ENCODE results near the gene NBAS. TPM values are rescaled to one million over a fixed set of nuclear protein-coding genes. Genes with fewer than 3 reads are reported as not detected.
"Not testable (repeated sequence)": the region's sequence is repeated elsewhere in the genome, so short reads cannot be mapped to it uniquely, and the experiment has no call there.

Gene NBAS
- total RNA-seq, 1 donor from 2014 or later, result 60.2 TPM

DNA sequence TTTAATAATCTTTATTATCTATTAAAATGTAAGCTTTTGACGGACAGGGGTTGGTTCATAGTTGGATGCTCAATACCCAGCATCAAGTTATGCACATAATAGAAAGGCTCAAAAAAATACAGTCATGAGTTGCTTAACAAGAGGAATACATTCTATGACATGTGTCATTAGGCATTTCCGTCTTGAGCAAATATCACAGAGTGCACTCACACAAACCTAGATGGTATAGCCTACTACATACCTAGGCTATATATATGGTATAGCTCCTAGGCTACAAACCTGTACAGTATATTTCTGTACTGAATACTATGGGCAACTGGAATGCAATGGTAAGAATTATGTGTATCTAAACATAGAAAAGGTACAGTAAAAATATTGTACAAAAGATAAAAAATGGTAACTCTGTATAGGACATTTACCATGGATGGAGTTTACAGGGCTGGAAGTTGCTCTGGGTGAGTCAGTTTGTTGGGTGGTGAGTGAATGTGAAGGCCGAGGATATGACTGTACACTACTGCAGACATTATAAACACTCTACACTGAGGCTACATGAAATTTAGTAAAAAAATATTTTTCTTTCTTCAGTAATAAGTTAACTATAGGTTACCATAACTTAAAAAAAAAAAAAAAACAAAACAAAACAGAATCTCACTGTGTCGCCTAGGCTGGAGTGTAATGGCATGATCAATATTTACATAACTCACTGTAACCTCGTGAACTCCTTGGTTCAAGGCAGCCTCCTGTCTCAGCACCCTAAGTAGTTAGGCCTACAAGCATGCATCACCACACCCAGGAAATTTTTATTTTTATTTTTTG lies 201.2 kb downstream of the NBAS start:
- intact Hi-C loops (cut with DNase I), result no loop called here
- ATAC-seq (no peak), DNase-seq (ENCODE audit: missing footprints) (no peak)

DNA sequence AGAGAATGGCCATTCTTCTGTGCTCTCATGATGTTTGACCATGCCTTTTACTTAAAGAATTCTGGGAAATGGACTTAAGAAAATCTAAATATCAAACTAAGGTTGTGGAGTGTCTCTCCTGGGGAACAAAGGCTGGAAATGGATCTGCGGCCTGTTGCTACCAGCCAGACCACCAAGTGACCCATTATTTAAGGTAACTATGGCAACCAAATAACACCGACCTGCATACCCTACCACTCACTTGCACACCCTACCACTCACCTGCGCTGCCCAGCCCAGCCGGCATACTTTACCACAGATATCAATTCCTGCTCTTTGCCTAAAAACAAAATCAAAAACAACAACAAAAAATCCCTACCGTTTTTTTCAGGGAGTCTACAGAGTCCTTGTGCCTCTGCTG lies 203.2 kb downstream of the NBAS start:
- DNase-seq (ENCODE audit: missing footprints) (no peak), ATAC-seq (no peak)
- intact Hi-C loops (cut with DNase I), result no loop called here

DNA sequence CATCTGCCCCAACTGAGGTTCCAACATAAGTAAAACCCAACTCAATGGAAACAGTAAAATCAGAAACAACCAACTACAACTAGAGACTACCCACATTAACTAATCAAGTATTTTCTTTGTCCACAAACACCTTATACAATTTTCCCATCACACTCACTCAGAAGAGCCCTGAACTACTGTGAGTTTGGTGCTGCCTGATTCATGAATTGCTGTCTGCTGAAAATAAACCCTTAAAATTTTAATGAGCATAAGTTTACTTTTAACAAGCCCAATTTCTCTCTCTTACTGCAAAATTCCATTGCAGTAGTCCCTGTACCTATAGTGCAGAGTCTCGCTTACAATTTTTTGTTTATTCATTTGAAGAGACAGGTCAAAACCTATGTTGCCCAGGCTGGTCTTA lies 203.9 kb downstream of the NBAS start:
- no peak for DNase-seq (ENCODE audit: missing footprints)
- no peak for ATAC-seq
- intact Hi-C loops (cut with DNase I), result no loop called here

DNA sequence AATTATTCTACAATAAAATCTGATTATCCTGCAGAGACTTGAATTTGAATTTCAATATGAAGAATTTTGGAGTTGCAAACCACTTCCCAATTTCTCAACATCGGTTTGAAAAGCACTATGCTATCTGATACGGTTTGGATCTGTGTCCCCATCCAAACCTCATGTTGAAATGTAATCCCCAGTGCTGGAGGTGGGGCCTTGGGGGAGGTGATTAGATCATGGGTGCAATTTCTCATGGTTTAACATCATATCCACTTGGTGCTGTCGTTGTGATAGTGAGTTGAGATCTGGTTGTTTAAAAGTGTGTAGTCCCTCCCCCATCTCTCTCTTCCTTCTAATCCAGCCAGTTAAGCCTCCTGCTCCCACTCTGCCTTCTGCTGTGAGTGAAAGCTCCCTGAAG lies 205.7 kb downstream of the NBAS start:
- DNase-seq (ENCODE audit: missing footprints) (no peak), ATAC-seq (no peak)
- intact Hi-C loops (cut with DNase I), result no loop called here

DNA sequence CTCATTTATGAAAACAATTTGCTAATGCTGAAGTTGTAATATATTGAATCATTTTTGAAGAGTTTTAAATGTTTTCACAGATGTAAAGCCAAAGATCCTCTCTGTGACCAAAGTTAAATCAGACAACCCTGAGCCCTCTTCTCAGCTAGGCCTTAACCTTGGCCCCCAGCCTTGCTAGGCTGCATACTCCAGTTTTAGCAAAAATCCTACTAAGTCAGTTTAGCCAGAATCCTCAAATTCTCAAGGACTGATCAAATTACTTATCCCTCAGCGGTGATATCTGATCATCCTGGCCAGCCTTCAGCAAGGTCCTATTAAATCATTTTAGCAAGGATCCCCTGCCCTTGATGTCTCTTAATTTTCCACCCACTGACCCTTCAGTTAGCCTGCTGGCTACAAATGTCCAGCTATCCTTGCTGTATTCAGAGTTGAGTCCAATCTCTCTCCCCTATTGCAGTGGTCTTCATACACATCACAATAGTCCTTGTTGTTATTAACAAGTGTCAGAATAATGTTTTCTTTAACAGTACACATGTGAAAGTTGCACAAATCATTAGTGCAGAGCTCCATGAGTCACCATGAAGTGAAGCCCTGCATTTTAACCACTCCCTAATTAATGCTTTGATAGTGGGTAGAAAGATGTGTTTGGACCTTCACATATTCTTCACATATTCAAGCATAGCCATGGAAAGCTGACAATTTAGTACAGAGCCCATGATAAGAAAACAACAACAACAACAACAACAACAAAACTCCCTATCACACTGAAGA lies 206.4 kb downstream of the NBAS start:
- ATAC-seq, result no peak

DNA sequence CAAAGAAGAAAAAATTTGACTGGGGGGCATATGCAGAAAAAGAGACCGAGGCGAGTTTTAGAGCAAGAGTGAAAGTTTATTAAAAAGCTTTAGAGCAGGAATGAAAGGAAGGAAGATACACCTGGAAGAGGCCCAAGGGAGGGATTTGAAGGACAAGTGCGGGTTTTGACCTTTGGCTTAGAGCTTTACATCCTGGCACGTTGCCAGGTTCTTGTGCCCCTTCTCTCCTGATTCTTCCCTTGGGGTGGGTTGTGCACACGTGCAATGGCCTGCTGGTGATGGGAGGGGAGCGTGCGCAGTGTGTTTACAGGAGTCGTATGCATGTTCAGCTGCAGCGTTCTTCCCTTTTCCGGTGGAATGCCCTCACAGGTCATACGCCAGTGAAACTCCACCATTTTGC lies 208.8 kb downstream of the NBAS start:
- ATAC-seq (no peak), DNase-seq (ENCODE audit: missing footprints) (no peak)
- intact Hi-C loops (cut with DNase I), result no loop called here

More for the DNA sequence above, 206.4 kb downstream of the NBAS start:
- no peak for DNase-seq (ENCODE audit: missing footprints)
- intact Hi-C loops (cut with DNase I), result no loop called here

DNA sequence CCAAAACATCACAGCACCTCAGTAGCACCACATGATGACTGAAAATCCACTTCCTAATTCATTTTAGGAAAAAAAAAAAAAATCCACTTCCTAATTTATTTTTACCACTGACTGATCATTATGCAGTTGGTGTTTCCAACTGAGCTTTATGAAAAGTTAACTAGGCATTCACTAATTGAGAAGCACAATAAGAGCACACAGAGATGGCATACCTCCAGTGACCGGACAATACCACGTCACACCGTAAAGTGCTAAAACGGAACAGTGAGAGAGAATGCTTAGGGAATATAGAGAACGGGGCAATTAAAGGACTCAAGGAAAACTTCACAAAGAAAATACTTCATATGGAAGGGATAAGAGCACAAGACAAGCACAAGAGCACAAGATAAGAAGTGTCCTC lies 212.5 kb downstream of the NBAS start:
- intact Hi-C loops (cut with DNase I), result no loop called here
- no peak for ATAC-seq

DNA sequence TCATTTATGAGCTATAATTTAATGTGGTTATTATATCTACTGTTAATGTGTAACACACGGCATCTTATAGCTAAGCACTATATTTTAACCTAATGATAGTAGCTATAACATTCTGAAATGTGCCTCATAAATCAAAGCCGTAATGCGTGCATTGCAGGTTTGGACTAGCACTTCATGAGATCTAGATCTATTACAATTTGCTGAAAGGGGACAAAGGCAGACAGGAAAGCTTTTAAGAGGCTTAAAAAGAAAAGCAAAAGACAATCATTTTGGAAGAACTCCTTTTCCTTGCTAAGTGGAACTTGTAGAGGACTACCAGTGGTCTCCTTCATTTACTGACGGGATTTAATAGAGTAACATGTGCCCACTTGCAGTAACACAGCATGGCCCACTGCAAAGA lies 213.1 kb downstream of the NBAS start:
- ATAC-seq (no peak), DNase-seq (ENCODE audit: missing footprints) (no peak)
- intact Hi-C loops (cut with DNase I), result no loop called here

More for the DNA sequence above, 212.5 kb downstream of the NBAS start:
- no peak for DNase-seq (ENCODE audit: missing footprints)

DNA sequence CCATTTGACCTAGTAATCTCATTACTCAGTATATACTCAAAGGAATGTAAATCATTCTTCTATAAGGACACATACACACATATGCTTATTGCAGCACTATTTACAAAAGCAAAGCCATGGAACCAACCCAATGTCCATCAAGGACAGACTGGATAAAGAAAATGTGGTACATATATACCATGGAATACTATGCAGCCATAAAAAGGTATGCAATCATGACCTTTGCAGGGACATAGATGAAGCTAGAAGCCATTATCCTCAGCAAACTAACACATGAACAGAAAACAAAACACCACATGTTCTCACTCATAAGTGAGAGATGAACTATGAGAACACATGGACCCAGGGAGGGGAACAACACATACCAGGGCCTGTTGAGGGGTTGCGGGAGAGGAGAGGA lies 214.5 kb downstream of the NBAS start:
- DNase-seq (ENCODE audit: missing footprints), result no peak
- ATAC-seq, result no peak
- intact Hi-C loops (cut with DNase I), result no loop called here

DNA sequence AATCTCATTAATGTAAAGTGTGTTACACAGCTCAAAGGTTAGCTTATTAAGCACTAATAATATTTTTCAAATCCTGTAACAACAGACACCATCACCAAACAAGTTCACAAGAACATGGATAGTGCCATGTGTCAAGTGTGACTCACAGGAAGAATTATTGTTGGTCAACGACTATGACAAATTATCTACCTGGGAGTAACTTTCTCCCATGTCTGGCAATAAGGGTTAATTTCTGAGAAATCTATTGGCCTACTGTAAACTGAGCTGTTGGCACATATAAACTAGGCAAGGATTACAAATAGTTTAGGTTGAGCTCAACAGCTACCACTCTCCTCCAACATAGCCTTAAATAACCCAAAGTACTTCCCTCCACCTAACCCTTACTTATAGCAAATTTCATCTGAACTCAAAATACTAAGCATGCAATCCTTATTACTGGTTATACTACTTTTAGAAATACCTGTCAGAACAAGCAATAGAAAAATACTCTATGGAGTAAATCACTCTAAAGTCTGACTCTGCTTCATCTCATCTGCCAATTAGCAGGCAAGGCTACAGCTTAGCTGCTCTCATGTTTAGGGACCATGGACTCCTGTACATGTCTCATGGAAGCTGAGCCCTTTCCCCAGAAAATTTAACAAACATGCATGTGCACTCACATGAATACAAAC lies 223.0 kb downstream of the NBAS start:
- no peak for ATAC-seq
- intact Hi-C loops (cut with DNase I), result no loop called here
- DNase-seq (ENCODE audit: missing footprints), result no peak

DNA sequence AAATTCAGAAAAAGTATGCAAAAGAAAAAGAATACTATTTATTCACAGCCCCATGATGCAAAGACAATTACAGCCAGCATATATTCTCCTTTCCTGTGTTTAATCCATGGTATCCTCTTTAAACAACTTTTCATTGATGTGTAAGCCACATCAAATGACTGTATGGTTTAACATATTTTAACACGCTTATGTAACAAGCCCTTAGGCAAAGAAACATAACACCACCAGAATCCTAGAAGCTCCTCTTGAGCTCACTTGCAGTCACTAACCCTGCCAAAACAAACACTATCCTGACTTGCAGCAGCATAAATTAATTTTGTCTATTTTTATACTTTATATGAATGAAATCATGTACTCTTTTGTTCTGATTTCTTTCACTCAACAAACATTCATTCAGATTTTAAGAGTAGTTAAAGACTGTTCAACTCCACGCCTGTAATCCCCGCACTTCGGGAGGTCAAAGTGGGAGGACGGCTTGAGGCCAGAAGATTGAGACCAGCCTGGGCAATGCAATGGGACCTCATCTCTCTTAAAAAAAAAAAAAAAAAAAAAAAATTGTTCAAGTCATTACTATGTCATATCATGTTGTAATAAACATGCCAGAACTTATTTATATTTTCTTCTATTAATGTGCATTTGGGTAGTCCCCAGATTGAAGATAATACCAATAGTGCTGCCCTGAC lies 226.3 kb downstream of the NBAS start:
- ATAC-seq (no peak), DNase-seq (ENCODE audit: missing footprints) (no peak)
- intact Hi-C loops (cut with DNase I), result no loop called here

DNA sequence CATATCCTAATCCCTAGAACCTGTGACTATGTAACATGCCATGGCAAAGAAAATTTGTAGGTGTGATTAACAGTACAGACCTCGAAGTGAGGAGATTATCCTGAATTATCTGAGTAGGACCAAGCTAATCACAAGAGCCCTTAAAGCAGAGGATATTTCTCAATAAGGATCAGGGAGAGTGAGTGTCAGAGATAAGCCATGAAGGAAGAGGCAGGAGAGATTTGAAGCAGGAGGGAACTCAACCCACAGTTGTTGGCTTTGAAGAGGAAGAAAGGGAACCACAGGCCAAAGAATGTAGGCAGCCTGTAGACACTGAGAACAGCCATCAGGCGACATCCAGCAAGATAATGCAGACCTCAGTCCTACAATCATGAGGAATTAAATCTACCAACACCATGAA lies 229.3 kb downstream of the NBAS start:
- intact Hi-C loops (cut with DNase I), result no loop called here
- ATAC-seq (no peak), DNase-seq (ENCODE audit: missing footprints) (no peak)

DNA sequence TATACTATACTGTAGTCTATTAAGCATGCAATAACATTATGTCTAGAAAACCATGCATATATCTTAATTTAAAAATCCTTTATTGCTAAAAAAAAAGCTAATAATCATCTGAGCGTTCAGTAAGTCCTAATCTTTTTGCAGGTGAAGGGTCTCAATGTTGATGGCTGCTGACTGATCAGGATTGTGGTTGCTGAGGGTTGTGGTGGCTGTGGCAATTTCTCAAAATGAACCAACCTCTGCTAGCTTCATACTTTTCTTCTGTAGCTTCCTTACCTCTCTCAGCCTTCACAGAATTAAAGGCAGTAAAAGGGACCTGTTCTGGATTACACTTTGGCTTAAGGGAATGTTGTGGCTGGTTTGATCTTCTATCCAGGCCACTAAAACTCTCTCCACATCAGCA lies 235.8 kb downstream of the NBAS start:
- intact Hi-C loops (cut with DNase I), result no loop called here
- ATAC-seq (no peak), DNase-seq (ENCODE audit: missing footprints) (no peak)

DNA sequence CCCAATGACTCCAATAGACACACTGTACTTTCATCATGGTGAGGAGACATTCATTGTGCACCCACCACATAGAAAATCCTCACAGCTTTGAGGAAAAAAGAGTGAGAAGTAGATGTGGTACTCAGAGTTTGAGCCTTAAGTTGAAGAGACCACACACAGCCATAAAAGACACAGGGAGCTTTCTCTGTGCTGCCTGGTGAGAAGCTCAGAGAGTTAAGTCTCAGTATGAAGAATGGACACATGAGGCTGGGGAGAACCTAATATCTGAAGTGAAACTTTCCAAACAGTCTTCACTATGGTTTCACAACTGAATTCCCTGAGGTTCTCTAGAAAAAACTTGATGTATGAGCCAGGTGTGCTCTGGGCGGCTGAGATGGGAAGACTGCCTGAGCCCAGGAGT lies 237.9 kb downstream of the NBAS start:
- intact Hi-C loops (cut with DNase I), result no loop called here
- ATAC-seq, result no peak
- no peak for DNase-seq (ENCODE audit: missing footprints)

DNA sequence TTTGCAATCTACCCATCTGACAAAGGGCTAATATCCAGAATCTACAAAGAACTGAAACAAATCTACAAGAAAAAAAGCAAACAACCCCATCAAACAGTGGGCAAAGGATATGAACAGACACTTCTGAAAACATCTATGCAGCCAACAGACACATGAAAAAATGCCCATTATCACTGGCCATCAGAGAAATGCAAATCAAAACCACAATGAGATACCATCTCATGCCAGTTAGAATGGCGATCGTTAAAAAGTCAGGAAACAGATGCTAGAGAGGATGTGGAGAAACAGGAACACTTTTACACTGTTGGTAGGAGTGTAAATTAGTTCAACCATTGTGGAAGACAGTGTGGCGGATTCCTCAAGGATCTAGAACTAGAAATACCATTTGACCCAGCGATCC lies 239.7 kb downstream of the NBAS start:
- ATAC-seq; DNase-seq (ENCODE audit: missing footprints); intact Hi-C loops (cut with DNase I): not testable (repeated sequence)

DNA sequence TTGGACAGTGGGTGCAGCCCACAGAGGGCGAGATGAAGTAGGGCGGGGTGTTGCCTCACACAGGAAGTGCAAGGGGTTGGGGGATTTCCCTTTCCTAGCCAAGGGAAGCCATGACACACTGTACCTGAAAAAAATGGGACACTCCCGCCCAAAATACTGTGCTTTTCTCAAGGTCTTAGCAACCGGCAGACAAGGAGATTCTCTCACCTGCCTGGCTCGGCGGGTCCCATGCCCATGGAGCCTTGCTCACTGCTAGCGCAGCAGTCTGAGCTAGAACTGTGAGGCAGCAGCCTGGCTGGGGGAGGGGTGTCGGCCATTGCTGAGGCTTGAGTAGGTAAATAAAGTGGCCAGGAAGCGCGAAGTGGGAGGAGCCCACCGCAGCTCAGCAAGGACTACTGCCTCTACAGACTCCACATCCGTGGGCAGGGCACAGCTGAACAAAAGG lies 244.7 kb downstream of the NBAS start:
- ATAC-seq (no peak), DNase-seq (ENCODE audit: missing footprints) (no peak)
- intact Hi-C loops (cut with DNase I), result no loop called here

DNA sequence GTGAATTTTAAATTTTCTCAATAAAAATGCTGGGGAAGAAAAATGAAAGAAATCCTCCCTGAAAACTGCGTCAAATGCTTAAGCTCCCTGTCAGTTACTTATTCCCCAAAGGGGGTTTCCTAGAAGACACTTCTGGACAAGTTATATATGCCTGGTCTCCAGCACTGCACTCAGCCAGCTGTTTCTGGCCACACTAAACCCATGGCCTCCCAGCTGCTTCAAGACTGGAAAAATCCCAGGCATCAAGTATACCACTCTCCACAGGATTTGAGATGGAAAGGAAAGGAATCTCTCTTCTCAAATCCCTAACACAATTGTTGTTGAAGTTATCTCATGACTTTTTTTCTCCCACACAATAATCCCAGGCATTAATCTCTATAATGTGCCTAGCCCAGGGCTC lies 245.7 kb downstream of the NBAS start:
- intact Hi-C loops (cut with DNase I), result no loop called here
- DNase-seq (ENCODE audit: missing footprints) (no peak), ATAC-seq (no peak)

DNA sequence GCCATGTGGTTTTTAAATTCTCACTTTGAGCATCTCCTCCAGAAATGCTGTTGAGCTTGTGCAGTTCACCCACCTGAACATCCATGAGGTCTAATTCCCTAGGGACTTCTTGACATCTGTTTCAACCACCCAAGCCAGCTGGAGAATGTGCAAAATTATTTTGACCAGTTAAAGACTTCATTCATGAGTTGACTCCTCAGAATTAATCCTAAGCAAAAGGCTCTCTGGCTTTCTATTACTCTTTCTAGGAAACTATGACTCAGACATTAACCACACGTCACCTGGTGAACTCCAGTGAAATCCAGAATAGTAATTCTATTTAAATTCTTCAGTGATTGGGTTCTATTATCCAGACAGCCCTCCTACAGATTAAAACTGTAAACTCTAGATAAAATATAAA lies 247.5 kb downstream of the NBAS start:
- intact Hi-C loops (cut with DNase I), result no loop called here
- no peak for ATAC-seq
- DNase-seq (ENCODE audit: missing footprints), result no peak

DNA sequence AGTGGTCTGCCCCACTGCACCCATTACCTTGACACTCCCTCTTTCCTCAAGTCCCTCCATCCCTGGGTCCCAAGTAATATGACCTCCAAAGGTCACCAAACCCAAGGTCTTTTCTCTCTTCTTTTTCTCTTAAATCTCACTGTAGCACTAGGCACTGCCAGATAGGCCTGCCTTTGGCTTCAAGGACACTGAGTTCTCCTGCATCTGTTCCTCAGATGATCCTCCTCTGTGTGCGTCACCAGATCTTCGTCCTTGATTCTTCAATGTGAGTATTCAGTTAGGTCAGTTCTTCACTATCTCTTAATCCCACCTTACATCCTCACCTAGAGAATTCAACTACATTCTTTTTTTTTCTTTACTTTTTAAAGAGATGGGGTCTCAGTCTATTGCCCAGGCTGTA lies 249.2 kb downstream of the NBAS start:
- no peak for ATAC-seq
- DNase-seq (ENCODE audit: missing footprints), result no peak
- intact Hi-C loops (cut with DNase I), result no loop called here

All from Right ventricle myocardium inferior (tissue), 1 donor.